HUES64 (cell line): ENCODE results near the gene F12.
"Not testable (repeated sequence)": the region's sequence is repeated elsewhere in the genome, so short reads cannot be mapped to it uniquely, and the experiment has no call there.

Experiments used
- H3K27ac ChIP-seq: 2 replicates; pipeline ENCODE4 v1.7.0; 2013; ENCODE audit warnings: low read depth, low read length, inconsistent platforms
- H3K27me3 ChIP-seq: 2 replicates; pipeline ENCODE4 v1.6.1; 2013; ENCODE audit warnings: mild to moderate bottlenecking, low read length; ENCODE audit not compliant: insufficient read depth
- H3K36me3 ChIP-seq: 2 replicates; pipeline ENCODE4 v1.6.1; 2013; ENCODE audit warnings: mild to moderate bottlenecking, low read length; ENCODE audit not compliant: insufficient read depth
- H3K4me1 ChIP-seq: 2 replicates; pipeline ENCODE4 v1.6.1; 2013; ENCODE audit warnings: mild to moderate bottlenecking, low read length, moderate library complexity; ENCODE audit not compliant: insufficient read depth
- H3K4me3 ChIP-seq: 2 replicates; pipeline ENCODE4 v1.5.1; 2013; ENCODE audit warnings: mild to moderate bottlenecking, low read length, moderate library complexity
- H3K9ac ChIP-seq: 2 replicates; pipeline ENCODE4 v1.6.1; 2013; ENCODE audit warnings: mild to moderate bottlenecking, low read depth, low read length
- H3K9me3 ChIP-seq: 2 replicates; pipeline ENCODE4 v1.6.1; 2013; ENCODE audit warnings: low read depth, low read length; ENCODE audit not compliant: insufficient read depth
- WGBS: fragments of 150-250, 120-280 bp; methylation state at CpG from one replicate; pipeline ENCODE4 v1.1.7; 2013; ENCODE audit warnings: missing lambda C conversion rate; 5-methylcytosine and 5-hydroxymethylcytosine counted together

The F12 gene

DNA sequence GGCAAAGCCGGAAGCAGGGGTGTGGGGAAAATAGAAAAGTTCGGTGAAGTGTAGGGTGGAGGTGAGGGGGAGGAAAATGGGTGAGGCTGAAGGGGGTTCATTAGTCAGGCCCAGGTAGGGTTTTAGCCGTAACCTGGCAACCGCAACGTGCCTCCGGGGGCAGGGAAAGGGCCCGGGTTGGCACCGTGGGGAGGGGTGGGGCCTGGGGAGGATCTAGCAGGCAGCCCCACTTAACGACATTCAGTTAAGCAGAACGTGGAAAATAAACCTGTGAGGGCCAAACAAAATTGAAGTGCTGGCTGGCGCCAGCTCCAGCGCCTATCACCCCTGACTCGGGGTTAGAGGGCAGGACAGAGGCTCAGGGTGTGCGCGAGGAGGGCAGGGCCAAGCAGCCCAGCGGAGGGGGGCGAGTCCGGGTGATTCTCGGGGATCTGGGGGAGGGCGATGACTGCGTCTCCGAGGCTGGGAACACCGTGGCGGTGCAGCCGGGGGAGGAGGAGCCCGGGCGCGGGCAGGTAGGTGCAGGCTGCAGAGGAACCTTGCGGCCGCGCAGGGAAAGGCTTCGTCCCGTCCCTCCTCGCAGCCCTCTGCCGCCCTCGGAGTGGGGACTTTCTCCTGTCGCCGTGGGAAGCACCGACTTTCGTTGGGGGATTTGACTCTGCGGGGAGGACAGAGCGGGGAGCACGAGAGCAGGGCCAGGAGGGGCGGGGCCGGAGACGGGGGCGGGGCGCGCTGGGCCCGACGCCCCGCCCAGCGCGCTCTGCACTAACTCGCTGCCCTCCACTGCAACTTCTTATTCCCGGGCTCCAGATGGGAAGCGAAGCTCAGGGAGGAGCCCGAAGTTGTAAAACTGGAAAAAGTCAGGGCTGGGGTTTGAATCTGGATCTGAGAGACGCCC, 46.5 kb downstream of the F12 start:
- Histone ChIP-seq H3K9me3 (no peaks in the 10 kb centered on the region), H3K4me3 (peak overlapping the region; percentile 70), H3K27me3 (peaks cover 15% of the 10 kb centered on the region), H3K36me3 (no peaks in the 10 kb centered on the region), H3K27ac (peak overlapping the region; percentile 31; the same call in 1 of the 2 replicates), H3K9ac (peak overlapping the region; percentile 60), H3K4me1 (peaks cover 11% of the 10 kb centered on the region)
- WGBS: 6% methylated on average over 59 of the region's 59 CpGs

DNA sequence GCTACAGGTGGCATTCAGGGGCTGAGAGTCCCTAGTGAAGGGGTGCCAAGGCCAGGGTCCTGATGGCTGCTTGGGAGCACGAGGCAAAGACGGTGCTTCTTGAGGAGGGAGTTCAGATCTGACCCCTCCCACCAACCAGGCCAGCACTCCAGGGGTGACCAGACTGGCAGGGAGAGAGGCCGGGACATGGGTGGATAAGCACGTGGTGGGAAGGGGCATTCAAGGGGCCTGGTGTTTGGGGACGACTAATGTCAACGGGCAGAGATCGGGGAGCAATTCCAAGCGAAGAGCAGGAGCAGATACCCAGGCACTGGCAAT, 47.1 kb downstream of the F12 start:
- 65% methylated on average over 8 of the region's 8 CpGs for WGBS
- Histone ChIP-seq H3K4me3 (peak overlapping the region; percentile 70; the same call in 1 of the 2 replicates), H3K9ac (no peak overlapping the region), H3K27ac (no peak overlapping the region), H3K36me3 (no peaks in the 10 kb centered on the region), H3K4me1 (peaks cover 11% of the 10 kb centered on the region), H3K27me3 (peaks cover 11% of the 10 kb centered on the region; the same call in 1 of the 2 replicates), H3K9me3 (no peaks in the 10 kb centered on the region)

DNA sequence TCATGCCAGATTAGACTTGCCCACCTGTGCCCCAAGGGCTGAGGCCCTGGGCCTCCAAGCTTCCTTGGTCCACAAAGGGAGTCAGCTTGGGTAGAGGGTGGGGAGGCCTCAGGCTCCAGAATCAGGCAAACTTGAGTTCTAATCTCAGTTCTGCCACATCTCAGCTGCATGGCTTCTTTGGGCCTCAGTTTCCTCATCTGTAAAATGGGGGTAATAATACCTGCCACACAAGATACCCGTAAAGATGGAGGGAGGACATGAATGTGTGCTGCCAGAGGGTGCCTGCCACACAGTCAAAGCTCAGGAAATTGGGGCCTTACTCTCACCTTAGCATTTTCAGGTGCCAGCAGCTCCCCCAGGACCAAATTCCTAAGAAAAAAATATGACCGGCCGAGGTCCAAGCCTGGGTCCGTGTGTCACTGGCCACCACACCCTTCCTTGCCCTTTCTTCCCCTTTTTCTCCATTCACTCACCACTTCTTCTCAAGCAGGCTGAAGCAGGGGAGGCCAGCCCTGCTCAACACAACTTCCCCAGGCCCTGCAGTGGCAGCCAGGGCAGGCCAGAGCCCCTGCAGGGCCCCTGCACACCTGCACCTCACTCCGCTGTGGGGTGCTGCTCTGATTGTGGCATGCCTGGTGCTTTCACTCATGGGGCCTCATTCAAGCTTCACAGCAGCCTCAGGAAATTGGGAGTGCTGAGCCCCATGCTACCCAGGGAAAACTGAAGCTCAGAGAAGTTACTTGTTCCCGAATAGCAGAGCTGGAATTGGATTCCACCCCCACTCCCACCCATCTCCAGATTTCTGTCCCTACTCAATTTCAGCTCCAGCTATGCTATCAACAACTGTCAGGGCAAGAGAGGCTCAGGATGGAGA, 47.7 kb downstream of the F12 start:
- H3K4me1 ChIP-seq: peaks cover 11% of the 10 kb centered on the region
- H3K9me3 ChIP-seq: no peaks in the 10 kb centered on the region
- no peaks in the 10 kb centered on the region for H3K36me3 ChIP-seq
- no peak overlapping the region for H3K27ac ChIP-seq
- H3K4me3 ChIP-seq: no peak overlapping the region
- no peak overlapping the region for H3K9ac ChIP-seq
- 92% methylated on average over 6 of the region's 6 CpGs for WGBS
- H3K27me3 ChIP-seq: peaks cover 11% of the 10 kb centered on the region; the same call in 1 of the 2 replicates

DNA sequence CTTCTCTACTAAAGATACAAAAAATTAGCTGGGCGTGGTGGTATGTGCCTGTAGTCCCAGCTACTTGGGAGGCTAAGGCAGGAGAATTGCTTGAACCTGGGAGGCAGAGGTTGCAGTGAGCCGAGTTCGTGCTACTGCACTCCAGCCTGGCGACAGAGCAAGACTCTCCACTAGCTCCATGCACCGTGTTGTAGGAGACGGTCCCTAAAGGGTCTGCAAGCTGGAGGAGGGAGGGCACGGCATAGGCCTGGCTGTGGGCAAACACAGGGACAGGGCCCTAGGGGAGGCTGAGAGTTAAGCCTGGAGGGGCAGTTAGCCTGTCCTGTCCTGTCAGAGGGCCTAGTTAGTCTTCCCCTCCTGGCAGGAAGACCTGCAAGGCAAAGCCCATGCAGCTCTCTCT, 48.6 kb downstream of the F12 start:
- not testable (repeated sequence) for H3K36me3 ChIP-seq, H3K4me3 ChIP-seq, H3K9me3 ChIP-seq, H3K9ac ChIP-seq, H3K27ac ChIP-seq, H3K4me1 ChIP-seq
- 91% methylated on average over 7 of the region's 7 CpGs for WGBS
- peaks cover 11% of the 10 kb centered on the region; the same call in 1 of the 2 replicates for H3K27me3 ChIP-seq

DNA sequence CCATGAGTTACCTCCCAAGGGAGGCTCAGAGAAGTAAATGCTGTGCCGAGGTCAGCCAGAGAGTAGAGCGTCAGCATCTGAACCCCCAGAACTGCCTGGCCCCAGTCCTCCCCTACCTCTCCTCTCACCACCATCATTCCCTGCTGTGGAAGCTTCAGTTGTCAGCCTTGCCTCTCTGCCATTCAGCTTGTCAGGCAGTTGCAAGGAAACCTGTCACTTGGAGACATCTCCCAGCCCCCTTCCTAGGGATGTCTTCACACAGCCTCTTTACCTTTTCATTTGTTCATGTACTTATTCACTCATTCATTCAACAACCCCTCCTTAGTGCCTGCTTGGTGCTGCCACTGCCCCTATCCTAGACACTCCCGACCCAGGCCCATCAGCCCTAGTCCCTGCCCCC, 49.5 kb downstream of the F12 start:
- Histone ChIP-seq H3K9me3 (no peaks in the 10 kb centered on the region), H3K27ac (no peak overlapping the region), H3K4me1 (peaks cover 5% of the 10 kb centered on the region), H3K27me3 (peaks cover 11% of the 10 kb centered on the region; the same call in 1 of the 2 replicates), H3K4me3 (no peak overlapping the region), H3K36me3 (no peaks in the 10 kb centered on the region), H3K9ac (no peak overlapping the region)
- WGBS: 83% methylated on average over 3 of the region's 3 CpGs

DNA sequence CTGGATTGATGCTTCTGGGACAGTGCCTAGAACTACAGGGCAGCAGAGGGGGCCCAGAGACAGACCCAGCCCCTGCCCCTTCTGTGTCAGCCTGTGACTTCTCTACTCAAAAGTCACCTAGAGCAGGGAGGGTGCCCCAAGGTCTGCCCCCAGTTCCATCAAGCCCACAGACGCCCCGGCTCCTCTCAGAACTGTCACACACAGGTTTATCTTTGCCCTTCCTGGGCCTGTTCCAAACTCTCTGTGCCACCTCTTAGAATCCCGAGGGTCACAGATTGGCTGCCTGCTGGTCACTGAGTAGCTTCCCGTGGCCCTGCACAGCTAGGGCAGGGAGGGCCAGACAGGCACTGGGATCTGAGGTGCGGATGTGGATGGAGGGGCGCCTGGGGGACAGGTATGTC, 49.9 kb downstream of the F12 start:
- H3K4me3 ChIP-seq: no peak overlapping the region
- H3K27me3 ChIP-seq: peaks cover 15% of the 10 kb centered on the region; the same call in 1 of the 2 replicates
- no peak overlapping the region for H3K9ac ChIP-seq
- WGBS: 86% methylated on average over 6 of the region's 6 CpGs
- H3K4me1 ChIP-seq: peaks cover 5% of the 10 kb centered on the region
- H3K27ac ChIP-seq: no peak overlapping the region
- H3K9me3 ChIP-seq: no peaks in the 10 kb centered on the region
- no peaks in the 10 kb centered on the region for H3K36me3 ChIP-seq

DNA sequence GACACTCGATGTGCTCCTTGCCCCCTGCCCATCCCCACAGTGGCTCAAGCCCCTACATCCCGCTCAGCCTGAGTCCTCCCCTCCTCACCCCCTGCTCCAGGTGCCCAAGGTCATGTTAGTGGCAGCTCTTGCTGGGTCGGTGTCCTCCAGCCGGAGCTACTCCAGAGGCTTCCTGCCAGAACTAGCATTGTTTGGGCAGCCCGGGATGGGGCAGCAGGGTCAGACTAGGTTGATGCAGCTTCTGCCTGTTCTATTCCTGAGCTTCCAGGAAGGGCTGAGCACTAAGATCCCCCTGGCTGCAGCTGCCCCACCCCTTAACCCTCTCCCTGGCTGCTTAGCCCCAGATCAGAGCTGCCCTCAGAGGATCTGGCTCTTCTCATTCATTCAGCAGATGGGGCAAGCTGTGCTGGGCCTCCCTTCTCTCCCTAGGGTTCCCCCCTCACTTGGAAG, 51.0 kb downstream of the F12 start:
- no peak overlapping the region for H3K27ac ChIP-seq

DNA sequence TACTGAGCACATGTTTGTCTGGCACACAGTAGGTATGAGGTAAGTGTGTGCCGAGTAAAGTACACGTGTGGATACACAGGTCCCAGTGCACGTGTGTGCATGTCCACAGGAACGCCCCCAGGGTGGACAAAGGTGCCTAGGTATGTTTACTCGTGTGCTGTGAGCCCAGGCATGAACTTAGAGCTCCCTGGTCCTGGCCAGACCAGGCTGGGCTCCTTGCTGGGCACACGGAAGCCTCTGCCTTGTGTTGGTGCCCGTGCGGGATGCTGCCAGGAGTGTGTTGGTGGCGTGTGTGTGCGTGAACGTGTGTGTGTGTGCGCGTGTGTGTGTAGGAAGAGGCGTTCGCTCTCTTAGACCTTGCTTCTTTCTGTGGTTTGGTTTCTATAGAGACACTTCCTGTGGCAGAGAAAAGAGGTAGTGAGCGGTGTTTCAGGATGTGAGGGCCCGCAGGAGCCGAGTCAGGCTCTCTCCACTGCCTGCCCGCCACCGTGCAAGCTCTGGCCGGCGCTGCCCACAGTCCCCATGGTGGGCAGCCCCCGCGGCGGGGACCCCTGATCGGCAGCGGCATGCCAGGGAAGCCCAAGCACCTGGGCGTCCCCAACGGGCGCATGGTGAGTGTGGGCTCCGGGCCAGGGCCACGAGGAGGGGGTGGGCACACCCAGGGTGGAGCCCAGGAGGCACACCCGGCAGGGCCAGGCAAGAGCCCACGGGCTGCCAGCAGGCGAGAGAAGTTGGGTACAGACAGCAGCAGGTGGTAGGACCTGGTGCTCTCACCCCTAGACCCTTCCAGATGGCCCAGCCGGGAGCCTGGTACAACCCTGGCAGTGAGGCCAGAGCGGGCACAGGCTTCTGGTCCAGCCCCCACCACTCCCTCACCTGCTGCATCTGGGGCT, 51.7 kb downstream of the F12 start, which contains the start of gene RGS14:
TSS of gene RGS14 (plus strand) at position 466 of the 893 bp plus-strand sequence. CDS start at position 567, 101 bp downstream.
- H3K4me3 ChIP-seq: no peak within 1 kb of the TSS
- H3K4me1 ChIP-seq: peaks cover 5% of the 10 kb centered on the region
- no peaks in the 10 kb centered on the region for H3K36me3 ChIP-seq
- H3K9me3 ChIP-seq: no peaks in the 10 kb centered on the region
- no peak within 1 kb of the TSS for H3K27ac ChIP-seq
- H3K27me3 ChIP-seq: peaks cover 16% of the 10 kb centered on the region; the same call in 1 of the 2 replicates
- 87% methylated on average over 37 of the region's 37 CpGs for WGBS
- no peak within 1 kb of the TSS for H3K9ac ChIP-seq

More for the DNA sequence above, 51.0 kb downstream of the F12 start:
- no peak overlapping the region for H3K4me3 ChIP-seq
- no peaks in the 10 kb centered on the region for H3K9me3 ChIP-seq
- 85% methylated on average over 5 of the region's 5 CpGs for WGBS
- peaks cover 5% of the 10 kb centered on the region for H3K4me1 ChIP-seq
- peaks cover 16% of the 10 kb centered on the region; the same call in 1 of the 2 replicates for H3K27me3 ChIP-seq
- no peak overlapping the region for H3K9ac ChIP-seq
- H3K36me3 ChIP-seq: no peaks in the 10 kb centered on the region

DNA sequence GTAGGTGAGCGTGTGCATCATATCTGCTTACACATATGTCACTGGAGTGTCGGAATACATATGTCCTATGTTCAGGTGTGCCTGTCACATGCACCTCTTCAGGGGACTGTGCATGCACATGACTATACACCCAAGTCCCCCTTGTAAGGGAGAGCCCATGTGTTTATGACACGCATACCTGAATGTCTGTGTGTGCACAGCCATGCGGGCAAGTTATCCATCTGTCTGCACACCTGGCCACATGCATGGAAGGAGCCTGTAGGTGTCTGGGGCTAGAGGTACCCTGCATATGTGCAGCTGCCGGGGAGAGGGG, 52.3 kb downstream of the F12 start:
- peaks cover 2% of the 10 kb centered on the region for H3K4me1 ChIP-seq
- peaks cover 10% of the 10 kb centered on the region; the same call in 1 of the 2 replicates for H3K27me3 ChIP-seq
- H3K9ac ChIP-seq: no peak overlapping the region
- WGBS: 93% methylated on average over 5 of the region's 5 CpGs
- H3K9me3 ChIP-seq: no peaks in the 10 kb centered on the region
- H3K4me3 ChIP-seq: no peak overlapping the region
- no peak overlapping the region for H3K27ac ChIP-seq
- no peaks in the 10 kb centered on the region for H3K36me3 ChIP-seq

DNA sequence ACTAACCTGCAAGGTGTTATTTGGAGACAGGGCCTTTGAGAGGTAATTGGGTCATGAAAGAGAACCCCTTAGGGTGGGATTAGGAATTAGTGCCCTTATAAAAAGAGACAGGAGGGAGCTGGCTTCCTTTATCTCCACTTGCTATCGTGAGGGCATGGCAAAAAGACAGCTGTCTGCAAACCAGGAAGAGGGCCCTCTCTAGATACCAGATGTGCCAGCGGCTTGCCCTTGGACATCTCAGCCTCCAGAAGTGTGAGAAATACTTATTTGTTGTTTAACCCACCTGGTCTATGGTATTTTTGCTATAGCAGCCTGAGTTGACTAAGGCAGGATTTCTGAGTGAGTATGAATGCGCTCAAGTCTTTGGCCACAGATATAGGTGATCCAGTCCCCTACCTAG, 52.6 kb downstream of the F12 start:
- no peak overlapping the region for H3K9ac ChIP-seq
- no peaks in the 10 kb centered on the region for H3K36me3 ChIP-seq
- H3K27ac ChIP-seq: no peak overlapping the region
- peaks cover 8% of the 10 kb centered on the region; the same call in 1 of the 2 replicates for H3K27me3 ChIP-seq
- no peak overlapping the region for H3K4me3 ChIP-seq
- 91% methylated on average over 3 of the region's 3 CpGs for WGBS
- H3K9me3 ChIP-seq: no peaks in the 10 kb centered on the region
- H3K4me1 ChIP-seq: 0 out of 2 replicates have a peak, but pooled peaks cover 2% of the 10 kb centered on the region
